ENCODE data around the gene SETD7.

- no peak for TF ChIP-seq CTCF (IDR thresholded peaks at IDR 0.05; ENCODE audit: low read length)
- TF ChIP-seq EZH2 (IDR thresholded peaks at IDR 0.05; ENCODE audit: borderline replicate concordance, low read length): no peak
Observed at GRCh38 chr4:139493176-139493575, 62.8 kb downstream of the SETD7 start.

Measured in OCI-LY1 (cell line).